Tibial nerve (tissue), 4 donors: ENCODE data around the gene TMEM94.
"Not testable (repeated sequence)": the region's sequence is repeated elsewhere in the genome, so short reads cannot be mapped to it uniquely, and the experiment has no call there.

Experiments used
- CTCF ChIP-seq, 5 experiments: fragments of 200-600 bp in 3 of 5; fragments of 450-650 bp in 2 of 5; sonication (generic) in 3 of 5; IDR thresholded peaks; one replicate each; pipeline ENCODE4 v1.5.1; 2016 to 2019; ENCODE audit warnings: antibody characterized with exemption in 5 of 5, mild to moderate bottlenecking in 3 of 5, moderate library complexity in 2 of 5
- EP300 ChIP-seq, 2 donors: sonication (generic); formaldehyde crosslinking; IDR thresholded peaks; one replicate each; pipeline ENCODE4 v1.6.1; 2017; ENCODE audit warnings: antibody characterized with exemption in 2 of 2, mild to moderate bottlenecking in 1 of 2
- POLR2A ChIP-seq, 2 donors: fragments of 450-650 bp; IDR thresholded peaks; one replicate each; pipeline ENCODE4 v1.6.1; 2017; ENCODE audit warnings: antibody characterized with exemption in 2 of 2, mild to moderate bottlenecking in 2 of 2, moderate library complexity in 2 of 2

GRCh38 chr17:75437404-75437803 lies 19.0 kb upstream of the TMEM94 start:
- not testable (repeated sequence) for TF ChIP-seq CTCF, POLR2A, EP300 (IDR thresholded peaks at IDR 0.05)
